ENCODE results near the gene ABLIM2. TPM values are rescaled to one million over a fixed set of nuclear protein-coding genes. Genes with fewer than 3 reads are reported as not detected.

ABLIM2 gene
- total RNA-seq, 3 donors from 2014 or later (not counting 1 experiment from before 2014, with no cell fraction given): 0.71 to 2.8 (median 1.3) TPM

DNA sequence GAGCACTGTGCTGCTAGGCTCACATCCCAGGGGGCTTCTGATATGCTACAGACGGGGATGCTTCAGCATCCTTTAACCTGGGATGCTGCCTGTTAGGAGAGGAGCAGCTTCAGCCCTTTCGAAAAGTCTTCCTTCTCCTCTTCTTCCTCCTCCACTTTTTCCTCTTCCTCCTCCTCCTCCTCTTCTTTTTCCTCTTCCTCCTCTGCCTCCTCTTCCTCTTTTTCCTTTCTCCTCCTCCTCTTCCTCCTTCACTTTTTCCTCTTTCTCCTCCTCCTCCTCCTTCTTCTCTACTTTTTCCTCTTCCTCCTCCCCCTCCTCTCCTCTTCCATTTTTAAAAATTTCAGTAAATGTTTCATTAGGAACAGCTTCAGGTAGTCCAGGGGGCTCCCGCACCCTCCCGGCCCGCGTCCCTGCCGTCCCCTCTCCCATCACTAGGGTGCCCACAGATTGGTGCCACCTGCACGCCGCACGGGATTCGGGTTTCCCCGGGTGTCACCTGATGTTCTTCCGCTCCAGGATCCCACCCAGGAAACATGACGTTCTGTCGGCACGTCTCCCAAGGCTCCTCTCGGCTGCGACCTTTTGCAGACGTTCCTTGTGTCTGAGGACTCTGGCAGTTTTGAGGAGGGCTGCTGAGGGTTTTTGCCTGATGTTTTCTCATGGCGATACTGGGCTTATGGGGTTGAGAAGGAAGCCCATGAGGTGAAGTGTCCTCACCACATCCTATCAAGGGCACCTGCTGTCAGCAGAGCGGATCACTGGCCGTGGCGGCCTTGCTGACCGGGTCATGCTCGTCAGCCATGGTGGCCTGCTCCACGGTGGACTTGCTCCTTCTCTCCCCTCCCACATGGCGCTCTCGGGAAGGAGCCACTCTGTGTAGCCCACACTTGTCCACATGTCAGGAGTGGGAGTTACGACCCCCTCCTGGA lies 135.6 kb downstream of the ABLIM2 start:
- no peaks in the 10 kb centered on the region for H3K4me1 ChIP-seq (ENCODE audit: control insufficient read depth, insufficient read depth, low read length)

DNA sequence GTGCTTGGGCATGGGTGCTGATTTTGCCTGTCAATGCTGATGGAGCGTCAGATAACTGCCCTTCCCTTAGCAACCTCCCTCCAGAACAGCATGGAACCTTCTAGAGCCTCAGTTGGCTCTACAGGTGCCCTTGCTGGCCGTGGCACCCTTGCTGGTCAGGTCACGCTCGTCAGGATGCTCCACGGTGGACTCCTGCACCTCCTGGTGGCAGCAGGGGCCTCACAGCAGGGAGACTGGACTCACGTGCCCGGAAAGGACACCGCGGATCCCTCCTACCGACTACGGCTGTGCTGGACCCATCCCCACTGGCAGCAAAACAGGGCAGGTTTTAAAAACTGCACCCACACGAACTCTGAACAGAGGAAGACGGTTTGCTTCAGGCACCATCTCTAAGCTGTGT lies 136.8 kb downstream of the ABLIM2 start:
- peaks cover 3 to 7% of the 10 kb centered on the region in 2 donors for H3K27me3 Mint-ChIP-seq (ENCODE audit: low read depth in 2 of 2)
- intact Hi-C loops (cut with micrococcal nuclease): no loop called here
- Histone ChIP-seq H3K4me1 (ENCODE audit: control insufficient read depth, insufficient read depth, low read length) (no peaks in the 10 kb centered on the region), H3K27ac (ENCODE audit: low read length) (no peak overlapping the region), H3K4me3 (ENCODE audit: low read length) (no peak overlapping the region), H3K9me3 (ENCODE audit: control insufficient read depth, insufficient read depth, low read length) (no peaks in the 10 kb centered on the region), H3K27me3 (ENCODE audit: control insufficient read depth, insufficient read depth, low read length) (no peaks in the 10 kb centered on the region), H3K36me3 (ENCODE audit: control insufficient read depth, insufficient read depth, low read length) (no peaks in the 10 kb centered on the region)
- TF ChIP-seq, protein P1, sequence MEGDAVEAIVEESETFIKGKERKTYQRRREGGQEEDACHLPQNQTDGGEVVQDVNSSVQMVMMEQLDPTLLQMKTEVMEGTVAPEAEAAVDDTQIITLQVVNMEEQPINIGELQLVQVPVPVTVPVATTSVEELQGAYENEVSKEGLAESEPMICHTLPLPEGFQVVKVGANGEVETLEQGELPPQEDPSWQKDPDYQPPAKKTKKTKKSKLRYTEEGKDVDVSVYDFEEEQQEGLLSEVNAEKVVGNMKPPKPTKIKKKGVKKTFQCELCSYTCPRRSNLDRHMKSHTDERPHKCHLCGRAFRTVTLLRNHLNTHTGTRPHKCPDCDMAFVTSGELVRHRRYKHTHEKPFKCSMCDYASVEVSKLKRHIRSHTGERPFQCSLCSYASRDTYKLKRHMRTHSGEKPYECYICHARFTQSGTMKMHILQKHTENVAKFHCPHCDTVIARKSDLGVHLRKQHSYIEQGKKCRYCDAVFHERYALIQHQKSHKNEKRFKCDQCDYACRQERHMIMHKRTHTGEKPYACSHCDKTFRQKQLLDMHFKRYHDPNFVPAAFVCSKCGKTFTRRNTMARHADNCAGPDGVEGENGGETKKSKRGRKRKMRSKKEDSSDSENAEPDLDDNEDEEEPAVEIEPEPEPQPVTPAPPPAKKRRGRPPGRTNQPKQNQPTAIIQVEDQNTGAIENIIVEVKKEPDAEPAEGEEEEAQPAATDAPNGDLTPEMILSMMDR (IDR thresholded peaks at IDR 0.05): no peak
- no peak overlapping the region for H3K27ac Mint-ChIP-seq
- WGBS (ENCODE audit: insufficient coverage): 74% methylated on average over 13 of the region's 13 CpGs
- ATAC-seq (no peak), DNase-seq (no peak)
- no peak overlapping the region for H3K4me3 Mint-ChIP-seq
- H3K36me3 Mint-ChIP-seq: no peaks in the 10 kb centered on the region
- no peaks in the 10 kb centered on the region for H3K4me1 Mint-ChIP-seq
- H3K9me3 Mint-ChIP-seq: no peaks in the 10 kb centered on the region

More for the DNA sequence above, 135.6 kb downstream of the ABLIM2 start:
- Histone ChIP-seq H3K27ac (ENCODE audit: low read length) (no peak overlapping the region), H3K27me3 (ENCODE audit: control insufficient read depth, insufficient read depth, low read length) (no peaks in the 10 kb centered on the region), H3K4me3 (ENCODE audit: low read length) (no peak overlapping the region), H3K9me3 (ENCODE audit: control insufficient read depth, insufficient read depth, low read length) (no peaks in the 10 kb centered on the region), H3K36me3 (ENCODE audit: control insufficient read depth, insufficient read depth, low read length) (no peaks in the 10 kb centered on the region)
- no peak for ATAC-seq
- TF ChIP-seq, protein P1 (IDR thresholded peaks at IDR 0.05): no peak
- no peak for DNase-seq
- intact Hi-C loops (cut with micrococcal nuclease): no loop called here
- H3K9me3 Mint-ChIP-seq: no peaks in the 10 kb centered on the region
- 84% methylated on average over 28 of the region's 29 CpGs for WGBS (ENCODE audit: insufficient coverage)
- H3K27ac Mint-ChIP-seq: no peak overlapping the region
- no peak overlapping the region for H3K4me3 Mint-ChIP-seq
- peaks cover 3 to 7% of the 10 kb centered on the region in 2 donors for H3K27me3 Mint-ChIP-seq (ENCODE audit: low read depth in 2 of 2)
- no peaks in the 10 kb centered on the region for H3K4me1 Mint-ChIP-seq
- H3K36me3 Mint-ChIP-seq: no peaks in the 10 kb centered on the region

DNA sequence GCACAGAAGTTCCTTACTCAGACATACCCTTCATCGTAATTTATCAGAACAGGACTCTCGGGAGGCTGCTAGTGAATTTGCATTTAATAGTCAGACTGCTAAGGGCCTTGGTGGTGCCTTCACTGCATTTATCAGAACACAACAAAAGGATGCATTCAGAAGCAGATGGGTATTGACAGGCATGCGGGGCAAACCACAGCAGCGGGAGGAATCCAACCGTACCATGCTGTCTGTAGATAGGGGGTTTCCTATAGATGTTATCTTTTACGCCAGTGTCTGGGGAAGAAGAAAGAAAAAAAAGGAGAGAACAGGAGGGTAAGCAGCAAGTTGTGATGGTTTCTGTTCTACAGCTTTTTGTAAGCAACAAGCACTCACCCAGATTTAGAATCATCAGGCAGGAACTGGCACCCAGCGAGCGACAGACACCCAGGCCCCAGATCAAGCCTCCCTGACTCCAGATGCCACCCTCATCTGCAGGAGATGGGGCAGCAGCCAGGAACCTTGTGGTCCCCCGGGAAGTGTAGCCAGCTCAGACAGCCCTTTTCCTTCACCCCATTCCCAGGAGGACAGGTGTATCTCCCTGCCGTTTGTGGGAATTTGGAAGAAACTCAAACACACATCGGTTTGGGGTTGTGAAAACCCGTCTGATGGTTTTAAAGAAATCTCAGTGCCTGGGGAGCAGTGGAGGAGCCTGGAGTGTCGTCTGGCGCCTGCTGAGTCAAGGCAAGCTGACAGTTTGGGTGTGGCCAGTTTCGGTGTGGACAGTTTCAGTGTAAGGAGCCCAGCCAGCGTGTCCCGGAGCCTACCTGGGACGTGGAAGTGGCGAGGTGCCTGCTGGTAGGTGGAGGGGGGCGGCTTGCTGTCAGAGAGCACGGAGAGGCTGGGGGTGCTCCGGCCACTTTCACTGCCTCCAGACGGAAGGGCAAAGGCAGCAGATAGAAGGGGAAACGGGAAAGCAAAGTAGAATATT lies 138.9 kb downstream of the ABLIM2 start:
- no peak for DNase-seq
- Histone ChIP-seq H3K27me3 (ENCODE audit: control insufficient read depth, insufficient read depth, low read length) (no peaks in the 10 kb centered on the region), H3K4me1 (ENCODE audit: control insufficient read depth, insufficient read depth, low read length) (no peaks in the 10 kb centered on the region), H3K36me3 (ENCODE audit: control insufficient read depth, insufficient read depth, low read length) (no peaks in the 10 kb centered on the region), H3K9me3 (ENCODE audit: control insufficient read depth, insufficient read depth, low read length) (no peaks in the 10 kb centered on the region), H3K27ac (ENCODE audit: low read length) (no peak overlapping the region), H3K4me3 (ENCODE audit: low read length) (no peak overlapping the region)
- Mint-ChIP-seq H3K4me1 (no peaks in the 10 kb centered on the region), H3K27me3 (ENCODE audit: low read depth in 2 of 2) (peaks cover 3 to 7% of the 10 kb centered on the region in 2 donors), H3K36me3 (no peaks in the 10 kb centered on the region), H3K9me3 (no peaks in the 10 kb centered on the region), H3K4me3 (no peak overlapping the region), H3K27ac (no peak overlapping the region)
- WGBS (ENCODE audit: insufficient coverage): 53% methylated on average over 24 of the region's 24 CpGs
- ATAC-seq: no peak
- TF ChIP-seq, protein P1 (IDR thresholded peaks at IDR 0.05): no peak
- intact Hi-C loops (cut with micrococcal nuclease): no loop called here
